Breast epithelium (tissue), 3 donors: ENCODE data around the gene P2RX2.

Experiments used
- POLR2A ChIP-seq: fragments of 450-650 bp; IDR thresholded peaks from one replicate; pipeline ENCODE4 v1.6.1; 2016; ENCODE audit warnings: antibody characterized with exemption, mild to moderate bottlenecking, moderate library complexity
- POLR2AphosphoS5 ChIP-seq, 3 donors: sonication (generic); formaldehyde crosslinking; IDR thresholded peaks; one replicate each; pipeline ENCODE4 v1.6.1; 2017; ENCODE audit warnings: antibody characterized with exemption in 3 of 3
- TF ChIP-seq, protein P1 (sequence below), 3 donors: fragments of 450-650 bp; IDR thresholded peaks; one replicate each; pipeline ENCODE4 v1.5.1; 2016 to 2017; ENCODE audit warnings: antibody characterized with exemption in 3 of 3, mild to moderate bottlenecking in 3 of 3, moderate library complexity in 3 of 3

DNA sequence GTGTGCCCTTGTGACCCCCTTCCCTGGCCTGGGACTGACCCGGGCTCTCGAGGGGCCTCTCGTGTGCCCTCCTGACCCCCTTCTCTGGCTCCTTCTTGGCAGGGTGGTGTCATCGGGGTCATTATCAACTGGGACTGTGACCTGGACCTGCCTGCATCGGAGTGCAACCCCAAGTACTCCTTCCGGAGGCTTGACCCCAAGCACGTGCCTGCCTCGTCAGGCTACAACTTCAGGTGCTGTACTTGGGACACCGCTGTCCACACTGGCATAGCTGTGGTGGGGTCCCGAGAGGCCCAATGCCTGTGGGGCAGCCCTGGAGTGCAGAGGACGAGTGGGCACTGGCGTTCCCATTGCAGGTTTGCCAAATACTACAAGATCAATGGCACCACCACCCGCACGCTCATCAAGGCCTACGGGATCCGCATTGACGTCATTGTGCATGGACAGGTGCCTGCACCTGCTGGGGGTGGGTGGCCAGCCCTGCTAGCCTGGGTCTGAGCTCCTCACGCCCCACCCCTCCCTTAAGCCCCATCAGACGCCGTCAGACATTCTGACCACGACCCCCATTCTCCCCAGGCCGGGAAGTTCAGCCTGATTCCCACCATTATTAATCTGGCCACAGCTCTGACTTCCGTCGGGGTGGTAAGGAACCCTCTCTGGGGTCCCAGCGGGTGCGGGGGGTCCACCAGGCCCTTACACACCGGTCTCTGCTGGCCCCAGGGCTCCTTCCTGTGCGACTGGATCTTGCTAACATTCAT is 2.5 kb downstream of the P2RX2 start:
- TF ChIP-seq POLR2AphosphoS5 (IDR thresholded peaks at IDR 0.05) (no peak), POLR2A (no peak)
- TF ChIP-seq, protein P1, sequence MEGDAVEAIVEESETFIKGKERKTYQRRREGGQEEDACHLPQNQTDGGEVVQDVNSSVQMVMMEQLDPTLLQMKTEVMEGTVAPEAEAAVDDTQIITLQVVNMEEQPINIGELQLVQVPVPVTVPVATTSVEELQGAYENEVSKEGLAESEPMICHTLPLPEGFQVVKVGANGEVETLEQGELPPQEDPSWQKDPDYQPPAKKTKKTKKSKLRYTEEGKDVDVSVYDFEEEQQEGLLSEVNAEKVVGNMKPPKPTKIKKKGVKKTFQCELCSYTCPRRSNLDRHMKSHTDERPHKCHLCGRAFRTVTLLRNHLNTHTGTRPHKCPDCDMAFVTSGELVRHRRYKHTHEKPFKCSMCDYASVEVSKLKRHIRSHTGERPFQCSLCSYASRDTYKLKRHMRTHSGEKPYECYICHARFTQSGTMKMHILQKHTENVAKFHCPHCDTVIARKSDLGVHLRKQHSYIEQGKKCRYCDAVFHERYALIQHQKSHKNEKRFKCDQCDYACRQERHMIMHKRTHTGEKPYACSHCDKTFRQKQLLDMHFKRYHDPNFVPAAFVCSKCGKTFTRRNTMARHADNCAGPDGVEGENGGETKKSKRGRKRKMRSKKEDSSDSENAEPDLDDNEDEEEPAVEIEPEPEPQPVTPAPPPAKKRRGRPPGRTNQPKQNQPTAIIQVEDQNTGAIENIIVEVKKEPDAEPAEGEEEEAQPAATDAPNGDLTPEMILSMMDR (IDR thresholded peaks at IDR 0.05), result no peak
